ENCODE measurements around the gene FAM111B. TPM values are rescaled to one million over a fixed set of nuclear protein-coding genes. Genes with fewer than 3 reads are reported as not detected.
"Not testable (repeated sequence)": the region's sequence is repeated elsewhere in the genome, so short reads cannot be mapped to it uniquely, and the experiment has no call there.

The FAM111B gene
- total and polyA plus RNA-seq, 4 donors, result 0.08 to 2.6 (median 1.4) TPM

DNA sequence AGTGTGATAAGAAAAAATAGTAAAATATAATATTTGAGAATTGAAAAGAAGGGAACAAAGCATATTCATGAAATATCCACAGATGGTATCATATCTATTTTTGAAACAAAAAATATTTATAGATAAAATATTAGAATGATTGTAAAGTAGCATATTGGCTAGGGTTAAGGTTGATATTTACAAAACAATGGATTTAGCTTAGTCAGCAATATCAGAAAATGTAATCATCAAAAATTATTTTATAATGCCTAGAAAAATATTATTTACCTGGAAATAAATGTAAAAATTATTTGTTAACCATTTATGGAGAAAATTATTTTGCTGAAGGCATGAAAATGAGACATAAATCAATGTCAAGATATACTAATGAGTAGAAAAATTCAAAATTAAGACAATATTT lies 12.8 kb downstream of the FAM111B start (continued):
- TF ChIP-seq, protein P1, sequence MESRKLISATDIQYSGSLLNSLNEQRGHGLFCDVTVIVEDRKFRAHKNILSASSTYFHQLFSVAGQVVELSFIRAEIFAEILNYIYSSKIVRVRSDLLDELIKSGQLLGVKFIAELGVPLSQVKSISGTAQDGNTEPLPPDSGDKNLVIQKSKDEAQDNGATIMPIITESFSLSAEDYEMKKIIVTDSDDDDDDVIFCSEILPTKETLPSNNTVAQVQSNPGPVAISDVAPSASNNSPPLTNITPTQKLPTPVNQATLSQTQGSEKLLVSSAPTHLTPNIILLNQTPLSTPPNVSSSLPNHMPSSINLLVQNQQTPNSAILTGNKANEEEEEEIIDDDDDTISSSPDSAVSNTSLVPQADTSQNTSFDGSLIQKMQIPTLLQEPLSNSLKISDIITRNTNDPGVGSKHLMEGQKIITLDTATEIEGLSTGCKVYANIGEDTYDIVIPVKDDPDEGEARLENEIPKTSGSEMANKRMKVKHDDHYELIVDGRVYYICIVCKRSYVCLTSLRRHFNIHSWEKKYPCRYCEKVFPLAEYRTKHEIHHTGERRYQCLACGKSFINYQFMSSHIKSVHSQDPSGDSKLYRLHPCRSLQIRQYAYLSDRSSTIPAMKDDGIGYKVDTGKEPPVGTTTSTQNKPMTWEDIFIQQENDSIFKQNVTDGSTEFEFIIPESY (IDR thresholded peaks at IDR 0.05), result no peak
- no peak for TF ChIP-seq SP1 (IDR thresholded peaks at IDR 0.05)
- no peak for TF ChIP-seq GABPA (IDR thresholded peaks at IDR 0.05 in 1 of 2, conservative IDR thresholded peaks at IDR 0.05 in 1 of 2)
- TF ChIP-seq HNF4G (IDR thresholded peaks at IDR 0.05), result no peak
- TF ChIP-seq RAD21 (IDR thresholded peaks at IDR 0.05), result no peak
- no peak for TF ChIP-seq HNF4A (conservative IDR thresholded peaks at IDR 0.05)
- no peak for TF ChIP-seq YY1 (IDR thresholded peaks at IDR 0.05)
- TF ChIP-seq, protein P2, sequence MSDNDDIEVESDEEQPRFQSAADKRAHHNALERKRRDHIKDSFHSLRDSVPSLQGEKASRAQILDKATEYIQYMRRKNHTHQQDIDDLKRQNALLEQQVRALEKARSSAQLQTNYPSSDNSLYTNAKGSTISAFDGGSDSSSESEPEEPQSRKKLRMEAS (IDR thresholded peaks at IDR 0.05), result no peak
- TF ChIP-seq FOXA1 (IDR thresholded peaks at IDR 0.05), result no peak
- no peak for TF ChIP-seq NR2F2 (IDR thresholded peaks at IDR 0.05)

DNA sequence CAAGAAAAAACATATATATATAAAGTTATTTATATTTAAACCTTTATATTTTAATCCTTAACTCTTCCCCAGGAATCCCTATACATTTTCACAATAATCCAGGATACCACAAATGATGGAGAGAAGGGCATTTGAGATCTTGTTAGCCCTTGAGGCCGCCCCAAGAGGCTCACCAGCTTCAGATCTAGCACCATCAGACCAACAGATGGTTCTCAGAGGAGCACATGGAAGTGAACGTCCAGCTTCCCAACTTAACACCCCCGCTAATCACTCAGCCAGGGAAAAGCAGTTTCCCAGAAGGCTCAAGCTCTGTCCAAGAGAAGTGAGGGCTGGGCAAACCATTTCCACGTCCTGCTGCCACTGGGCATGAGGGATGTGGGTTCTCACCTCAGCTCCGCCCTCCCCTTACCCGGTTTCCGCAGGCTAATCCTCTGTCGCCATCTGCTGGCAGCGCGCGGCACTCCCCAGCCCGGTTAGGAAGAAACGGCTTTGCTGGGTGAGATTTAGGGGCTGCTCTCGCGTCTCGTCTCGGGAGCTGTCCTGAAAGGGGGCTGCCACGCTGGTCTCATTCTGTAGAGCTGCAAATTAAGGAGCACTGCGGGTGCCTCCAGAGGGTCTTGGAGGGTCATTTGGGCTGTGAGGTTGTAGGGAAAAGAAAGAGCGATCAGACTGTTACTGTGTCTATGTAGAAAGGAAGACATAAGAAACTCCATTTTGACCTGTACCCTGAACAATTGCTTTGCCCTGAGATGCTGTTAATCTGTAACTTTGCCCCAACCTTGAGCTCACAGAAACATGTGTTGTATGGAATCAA lies 28.8 kb downstream of the FAM111B start:
- TF ChIP-seq, protein P3, sequence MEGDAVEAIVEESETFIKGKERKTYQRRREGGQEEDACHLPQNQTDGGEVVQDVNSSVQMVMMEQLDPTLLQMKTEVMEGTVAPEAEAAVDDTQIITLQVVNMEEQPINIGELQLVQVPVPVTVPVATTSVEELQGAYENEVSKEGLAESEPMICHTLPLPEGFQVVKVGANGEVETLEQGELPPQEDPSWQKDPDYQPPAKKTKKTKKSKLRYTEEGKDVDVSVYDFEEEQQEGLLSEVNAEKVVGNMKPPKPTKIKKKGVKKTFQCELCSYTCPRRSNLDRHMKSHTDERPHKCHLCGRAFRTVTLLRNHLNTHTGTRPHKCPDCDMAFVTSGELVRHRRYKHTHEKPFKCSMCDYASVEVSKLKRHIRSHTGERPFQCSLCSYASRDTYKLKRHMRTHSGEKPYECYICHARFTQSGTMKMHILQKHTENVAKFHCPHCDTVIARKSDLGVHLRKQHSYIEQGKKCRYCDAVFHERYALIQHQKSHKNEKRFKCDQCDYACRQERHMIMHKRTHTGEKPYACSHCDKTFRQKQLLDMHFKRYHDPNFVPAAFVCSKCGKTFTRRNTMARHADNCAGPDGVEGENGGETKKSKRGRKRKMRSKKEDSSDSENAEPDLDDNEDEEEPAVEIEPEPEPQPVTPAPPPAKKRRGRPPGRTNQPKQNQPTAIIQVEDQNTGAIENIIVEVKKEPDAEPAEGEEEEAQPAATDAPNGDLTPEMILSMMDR (IDR thresholded peaks at IDR 0.05; ENCODE audit: low read depth, low read length, missing input control), result peak; percentile 97
- TF ChIP-seq RAD21 (IDR thresholded peaks at IDR 0.05), result peak; percentile 92 to 98
- TF ChIP-seq RXRA (IDR thresholded peaks at IDR 0.05), result peak in 1 of 2 donors; percentile 8
- TF ChIP-seq, protein P1 (IDR thresholded peaks at IDR 0.05), result no peak
- TF ChIP-seq SP1 (IDR thresholded peaks at IDR 0.05), result no peak
- no peak for TF ChIP-seq JUND (IDR thresholded peaks at IDR 0.05)
- Histone ChIP-seq H3K9ac (ENCODE audit: low read depth in 1 of 2, low read length in 2 of 2) (no peak overlapping the region), H3K4me1 (ENCODE audit: control insufficient read depth in 4 of 4, insufficient read depth in 4 of 4, low read length in 3 of 4) (peaks cover 0 to 5% (median 0%) of the 10 kb centered on the region in 4 donors), H3K4me3 (ENCODE audit: low read depth in 1 of 3, low read length in 3 of 3) (no peak overlapping the region), H3K27me3 (ENCODE audit: control insufficient read depth in 4 of 4, insufficient read depth in 4 of 4, low read length in 3 of 4) (no peaks in the 10 kb centered on the region), H3K9me3 (ENCODE audit: control insufficient read depth in 4 of 4, low read length in 3 of 4) (peaks cover 0 to 1% (median 0%) of the 10 kb centered on the region in 4 donors), H3K27ac (ENCODE audit: low read depth in 1 of 2, low read length in 2 of 2) (no peak overlapping the region), H3K36me3 (ENCODE audit: control insufficient read depth in 4 of 4, insufficient read depth in 3 of 4, low read depth in 1 of 4, low read length in 3 of 4) (peaks cover 0 to 10% (median 3%) of the 10 kb centered on the region in 4 donors)
- 16% methylated on average over 20 of the region's 20 CpGs for WGBS
- peak; percentile 87 for DNase-seq (ENCODE audit: low spot score)

DNA sequence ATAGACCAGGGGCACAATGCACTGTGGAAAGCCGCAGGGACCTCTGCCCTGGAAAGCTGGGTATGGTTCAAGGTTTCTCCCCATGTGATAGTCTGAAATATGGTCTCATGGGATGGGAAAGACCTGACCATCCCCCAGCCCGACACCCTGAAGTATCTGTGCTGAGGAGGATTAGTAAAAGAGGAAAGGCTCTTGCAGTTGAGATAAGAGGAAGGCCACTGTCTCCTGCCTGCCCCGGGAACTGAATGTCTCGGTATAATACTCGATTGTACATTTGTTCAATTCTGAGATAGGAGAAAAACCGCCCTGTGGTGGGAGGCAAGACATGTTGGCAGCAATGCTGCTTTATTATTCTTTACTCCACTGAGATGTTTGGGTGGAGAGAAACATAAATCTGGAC lies 29.5 kb downstream of the FAM111B start:
- H3K4me1 ChIP-seq (ENCODE audit: control insufficient read depth in 4 of 4, insufficient read depth in 4 of 4, low read length in 3 of 4); H3K4me3 ChIP-seq (ENCODE audit: low read depth in 1 of 3, low read length in 3 of 3); H3K27ac ChIP-seq (ENCODE audit: low read depth in 1 of 2, low read length in 2 of 2); H3K9me3 ChIP-seq (ENCODE audit: control insufficient read depth in 4 of 4, low read length in 3 of 4); H3K9ac ChIP-seq (ENCODE audit: low read depth in 1 of 2, low read length in 2 of 2); DNase-seq (ENCODE audit: low spot score); H3K27me3 ChIP-seq (ENCODE audit: control insufficient read depth in 4 of 4, insufficient read depth in 4 of 4, low read length in 3 of 4): not testable (repeated sequence)
- whole genome bisulfite sequencing, result 71% methylated on average over 6 of the region's 6 CpGs
- H3K36me3 ChIP-seq (ENCODE audit: control insufficient read depth in 4 of 4, insufficient read depth in 3 of 4, low read depth in 1 of 4, low read length in 3 of 4), result peaks cover 0 to 10% (median 3%) of the 10 kb centered on the region in 4 donors

Data from liver (tissue), 9 donors.